Ishikawa (cell line): ENCODE measurements around the gene SLIT2.

Experiments
- EP300 ChIP-seq: IDR thresholded peaks from 2 replicates; pipeline ENCODE4 v1.6.1; 2012; ENCODE audit warnings: borderline replicate concordance
- TAF1 ChIP-seq: IDR thresholded peaks from 2 replicates; pipeline ENCODE4 v1.6.1; 2012; ENCODE audit warnings: low read depth, mild to moderate bottlenecking
- USF1 ChIP-seq: IDR thresholded peaks from 2 replicates; pipeline ENCODE4 v1.6.1; 2012
- YY1 ChIP-seq: IDR thresholded peaks from 2 replicates; pipeline ENCODE4 v1.6.1; 2012; ENCODE audit warnings: low read depth
- ZBTB7A ChIP-seq: IDR thresholded peaks from 2 replicates; pipeline ENCODE4 v1.6.1; 2012; ENCODE audit warnings: low read depth

GRCh38 chr4:20251031-20251795, 492 bp upstream of the SLIT2 start:
- TF ChIP-seq TAF1 (no peak), ZBTB7A (no peak; the same call in 1 of the 2 replicates), EP300 (no peak), USF1 (no peak), YY1 (no peak; the same call in 1 of the 2 replicates)
